GM12875 (cell line): Measurements from ENCODE around the gene MARCHF9.

ENCODE experiments used
- H3K4me3 ChIP-seq: one replicate; pipeline ENCODE4 v1.5.1; 2011; ENCODE audit warnings: low read depth, low read length, control low read depth
- TF ChIP-seq, protein P1 (sequence below): IDR thresholded peaks from 2 replicates; pipeline ENCODE4 v1.5.1; 2011; ENCODE audit warnings: low read depth, mild to moderate bottlenecking, control low read depth, inconsistent platforms, low read length, moderate library complexity, borderline replicate concordance; ENCODE audit not compliant: insufficient read depth

The MARCHF9 gene

DNA sequence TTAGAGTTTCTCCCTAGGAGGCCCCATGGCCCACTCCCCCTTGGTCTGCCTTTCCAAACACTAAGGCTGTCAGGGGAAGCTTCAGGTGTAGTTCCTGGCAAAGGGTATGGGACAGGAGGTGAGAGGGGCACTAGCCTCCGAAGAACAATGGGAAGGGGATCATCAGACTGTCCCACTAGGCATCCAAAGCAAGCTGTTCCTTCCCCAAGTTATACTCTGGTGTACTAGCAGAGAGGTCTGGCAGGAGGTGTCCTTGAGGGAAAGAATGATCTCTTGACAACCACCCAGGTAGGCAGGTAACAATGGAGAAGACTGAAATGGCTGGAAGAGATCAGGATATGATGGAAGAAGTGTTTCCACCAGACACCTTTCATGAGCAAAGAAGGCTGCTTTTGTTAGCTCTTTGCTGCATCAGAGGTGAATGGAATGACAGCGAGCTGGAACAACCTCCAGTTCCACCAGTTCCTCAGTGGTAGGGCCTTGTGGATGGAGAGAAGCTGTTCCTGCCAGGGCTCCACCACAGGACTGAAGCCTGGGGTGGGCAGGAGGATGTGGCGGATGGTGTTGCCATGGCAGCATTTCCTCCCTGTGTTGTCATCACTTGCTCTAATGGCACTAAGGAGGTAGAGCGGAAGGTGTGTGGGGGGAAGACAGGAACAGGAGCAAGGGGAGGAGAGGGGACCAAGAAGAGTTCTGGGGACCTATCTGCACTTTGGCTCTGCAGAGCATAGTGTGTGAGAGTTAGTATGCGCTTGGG, 14.1 kb upstream of the MARCHF9 start:
- peak overlapping the region; percentile 77 for H3K4me3 ChIP-seq
- TF ChIP-seq, protein P1, sequence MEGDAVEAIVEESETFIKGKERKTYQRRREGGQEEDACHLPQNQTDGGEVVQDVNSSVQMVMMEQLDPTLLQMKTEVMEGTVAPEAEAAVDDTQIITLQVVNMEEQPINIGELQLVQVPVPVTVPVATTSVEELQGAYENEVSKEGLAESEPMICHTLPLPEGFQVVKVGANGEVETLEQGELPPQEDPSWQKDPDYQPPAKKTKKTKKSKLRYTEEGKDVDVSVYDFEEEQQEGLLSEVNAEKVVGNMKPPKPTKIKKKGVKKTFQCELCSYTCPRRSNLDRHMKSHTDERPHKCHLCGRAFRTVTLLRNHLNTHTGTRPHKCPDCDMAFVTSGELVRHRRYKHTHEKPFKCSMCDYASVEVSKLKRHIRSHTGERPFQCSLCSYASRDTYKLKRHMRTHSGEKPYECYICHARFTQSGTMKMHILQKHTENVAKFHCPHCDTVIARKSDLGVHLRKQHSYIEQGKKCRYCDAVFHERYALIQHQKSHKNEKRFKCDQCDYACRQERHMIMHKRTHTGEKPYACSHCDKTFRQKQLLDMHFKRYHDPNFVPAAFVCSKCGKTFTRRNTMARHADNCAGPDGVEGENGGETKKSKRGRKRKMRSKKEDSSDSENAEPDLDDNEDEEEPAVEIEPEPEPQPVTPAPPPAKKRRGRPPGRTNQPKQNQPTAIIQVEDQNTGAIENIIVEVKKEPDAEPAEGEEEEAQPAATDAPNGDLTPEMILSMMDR, result no peak

DNA sequence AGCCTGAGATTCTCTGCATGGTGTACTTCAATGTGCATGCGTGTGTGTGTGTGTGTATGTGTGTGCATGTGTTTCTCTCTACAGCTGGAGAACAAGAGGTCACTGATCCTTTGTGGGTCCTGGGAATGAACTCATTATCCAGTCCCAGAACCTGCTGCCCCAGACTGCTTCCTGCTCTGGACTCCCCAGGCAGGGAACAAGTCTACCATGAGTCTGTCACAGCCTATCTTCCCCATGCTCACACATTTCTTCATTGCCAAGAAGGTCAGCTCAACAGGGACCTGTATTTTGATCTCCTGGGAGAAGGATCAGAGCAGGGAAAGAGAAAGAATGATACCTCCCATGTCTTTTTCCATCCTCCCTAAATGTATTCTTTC, 13.5 kb upstream of the MARCHF9 start:
- H3K4me3 ChIP-seq, result peak overlapping the region; percentile 77
- TF ChIP-seq, protein P1, result no peak

DNA sequence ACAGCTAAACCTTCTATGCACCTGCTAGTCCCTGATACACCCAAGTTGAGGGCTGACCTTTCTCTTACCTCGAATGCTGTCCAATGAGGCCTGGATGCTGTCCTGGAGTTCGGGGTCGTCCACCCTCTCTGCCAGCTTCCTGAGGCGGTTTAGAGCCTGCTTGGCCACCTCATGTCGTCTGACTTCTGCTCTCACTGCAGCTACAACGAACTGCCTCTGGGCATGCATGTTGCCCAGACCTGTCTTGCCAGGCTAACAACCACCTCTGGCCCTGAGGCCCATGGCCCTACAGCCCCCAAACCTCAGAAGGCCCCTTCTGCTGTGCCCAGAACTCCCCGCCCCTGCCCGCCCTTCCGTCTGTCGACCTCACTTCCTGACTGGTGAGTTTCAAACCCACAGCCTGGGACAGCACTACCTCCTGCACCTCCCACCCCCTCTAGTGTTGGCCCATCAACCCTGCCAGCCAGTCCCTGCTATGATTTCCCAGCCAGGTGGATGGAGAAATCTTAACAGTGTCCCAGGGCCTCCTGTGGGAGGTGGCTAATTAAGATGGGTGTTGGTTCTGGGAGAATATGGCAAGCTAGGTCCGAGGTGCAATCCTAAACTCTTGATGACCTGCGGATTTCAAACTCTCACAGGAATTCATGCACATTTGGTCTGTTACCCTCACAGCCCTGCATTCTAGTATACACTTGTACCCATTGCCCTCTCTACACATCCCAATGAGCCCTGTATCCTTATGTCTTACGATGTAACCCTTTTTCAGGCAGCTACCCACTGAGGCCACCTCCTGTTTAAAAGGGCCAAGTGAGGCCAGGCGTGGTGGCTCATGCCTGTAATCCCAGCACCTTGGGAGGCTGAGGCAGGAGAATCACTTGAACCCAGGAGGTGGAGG, 12.8 kb upstream of the MARCHF9 start:
- peak overlapping the region; percentile 77 for H3K4me3 ChIP-seq
- TF ChIP-seq, protein P1, result peak; percentile 69

DNA sequence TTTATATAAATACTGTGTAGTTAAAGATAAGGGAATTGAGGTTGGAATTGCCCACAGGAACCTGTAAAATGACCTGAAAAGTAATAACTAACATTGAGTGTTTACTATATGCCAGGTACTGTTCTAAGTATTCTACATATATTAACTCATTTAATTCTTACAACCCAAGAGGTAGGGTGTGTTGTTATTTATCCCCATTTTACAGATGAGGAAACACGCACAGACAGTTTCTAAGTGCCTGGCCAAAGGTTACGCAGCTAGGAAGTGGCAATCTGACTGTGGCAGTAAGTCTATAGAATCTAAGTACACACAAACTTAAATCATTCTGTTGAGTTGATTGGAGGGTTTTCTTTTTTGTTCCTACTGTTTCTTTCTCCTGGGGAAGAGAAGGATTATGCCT, 11.1 kb upstream of the MARCHF9 start:
- TF ChIP-seq, protein P1, result no peak
- no peak overlapping the region for H3K4me3 ChIP-seq

DNA sequence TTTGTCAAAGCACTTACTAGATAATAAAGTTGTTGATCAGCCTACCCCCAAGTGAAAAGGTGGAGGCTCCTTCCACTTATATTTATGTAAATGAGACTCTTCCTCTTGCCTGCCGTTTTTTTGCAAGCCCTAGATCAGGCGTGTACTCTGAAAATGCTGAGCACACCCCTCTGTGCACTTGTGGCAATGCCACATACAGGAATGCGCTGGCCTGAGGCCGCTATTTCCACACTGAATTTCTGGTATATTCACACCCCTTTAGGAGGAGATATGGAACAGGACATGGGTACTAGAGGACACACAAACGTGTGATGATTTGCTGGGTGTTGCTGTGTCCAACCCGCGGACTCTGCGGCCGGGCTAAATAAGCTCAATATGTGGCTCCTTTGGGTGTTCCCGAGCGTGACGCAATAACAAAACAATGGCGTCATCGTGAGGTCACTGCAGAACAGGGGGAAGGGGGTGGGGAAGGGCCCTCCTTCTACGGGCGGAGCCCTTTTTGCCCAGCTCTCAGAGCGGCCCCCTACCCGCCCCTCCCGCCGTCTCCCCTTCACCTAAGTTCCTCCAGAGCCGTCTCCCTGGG, 10.6 kb upstream of the MARCHF9 start:
- TF ChIP-seq, protein P1, result no peak
- peak overlapping the region; percentile 61 for H3K4me3 ChIP-seq

DNA sequence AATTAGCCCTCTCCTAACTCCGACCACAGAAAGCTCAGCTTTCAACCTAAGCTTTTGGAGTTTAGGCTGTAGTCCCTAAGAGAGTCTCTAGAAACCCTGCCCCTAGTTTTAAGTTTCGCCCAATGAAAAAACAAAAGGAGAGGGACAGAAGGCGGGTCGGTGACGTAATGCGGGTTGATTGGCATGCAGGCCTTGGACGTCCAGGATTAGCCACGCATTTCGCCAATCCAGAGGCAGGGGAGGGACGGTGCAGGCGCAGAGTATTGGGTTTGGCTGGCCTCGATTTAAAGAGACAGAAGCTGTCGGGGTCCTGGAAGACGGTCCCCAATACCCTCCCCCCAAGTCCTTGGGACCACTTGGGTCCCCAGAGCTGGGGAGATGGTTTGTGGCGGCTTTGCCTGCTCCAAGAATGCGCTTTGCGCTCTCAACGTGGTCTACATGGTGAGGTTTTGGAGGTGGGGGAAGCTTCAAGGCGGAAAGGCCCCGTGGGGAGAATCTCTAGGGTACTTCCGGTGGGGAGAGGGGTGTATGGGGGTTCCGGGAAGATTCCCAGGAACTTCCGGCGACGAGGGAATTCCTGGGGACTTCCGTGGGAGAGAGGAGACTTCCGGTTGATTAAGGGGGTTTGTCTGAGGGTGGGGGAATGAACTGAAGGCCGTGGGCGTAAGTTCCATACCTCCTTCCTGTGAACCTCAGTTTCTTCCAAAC, 10.0 kb upstream of the MARCHF9 start, which contains the start of gene TSPAN31:
TSS of gene TSPAN31 (plus strand) at position 263 of the 708 bp plus-strand sequence. CDS start at position 379, 116 bp downstream.
- TF ChIP-seq, protein P1, result no peak
- H3K4me3 ChIP-seq, result peak within 1 kb of the TSS; percentile 61
